ENCODE results near the gene CAMK2G.

DNA sequence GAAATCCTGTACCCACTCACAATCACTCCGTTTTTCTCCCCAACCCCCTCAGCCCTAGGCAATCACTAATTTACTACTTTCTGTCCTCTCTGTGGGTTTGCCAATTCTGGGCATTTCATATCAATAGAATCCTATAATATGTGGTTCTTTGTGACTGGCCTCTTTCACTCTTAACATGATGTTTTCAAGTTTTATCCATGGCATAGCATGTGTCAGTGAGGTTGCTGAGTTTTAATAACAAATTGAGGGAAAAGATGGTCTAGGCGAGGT lies 48.4 kb upstream of the CAMK2G start:
- TF ChIP-seq, protein P1, sequence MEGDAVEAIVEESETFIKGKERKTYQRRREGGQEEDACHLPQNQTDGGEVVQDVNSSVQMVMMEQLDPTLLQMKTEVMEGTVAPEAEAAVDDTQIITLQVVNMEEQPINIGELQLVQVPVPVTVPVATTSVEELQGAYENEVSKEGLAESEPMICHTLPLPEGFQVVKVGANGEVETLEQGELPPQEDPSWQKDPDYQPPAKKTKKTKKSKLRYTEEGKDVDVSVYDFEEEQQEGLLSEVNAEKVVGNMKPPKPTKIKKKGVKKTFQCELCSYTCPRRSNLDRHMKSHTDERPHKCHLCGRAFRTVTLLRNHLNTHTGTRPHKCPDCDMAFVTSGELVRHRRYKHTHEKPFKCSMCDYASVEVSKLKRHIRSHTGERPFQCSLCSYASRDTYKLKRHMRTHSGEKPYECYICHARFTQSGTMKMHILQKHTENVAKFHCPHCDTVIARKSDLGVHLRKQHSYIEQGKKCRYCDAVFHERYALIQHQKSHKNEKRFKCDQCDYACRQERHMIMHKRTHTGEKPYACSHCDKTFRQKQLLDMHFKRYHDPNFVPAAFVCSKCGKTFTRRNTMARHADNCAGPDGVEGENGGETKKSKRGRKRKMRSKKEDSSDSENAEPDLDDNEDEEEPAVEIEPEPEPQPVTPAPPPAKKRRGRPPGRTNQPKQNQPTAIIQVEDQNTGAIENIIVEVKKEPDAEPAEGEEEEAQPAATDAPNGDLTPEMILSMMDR (conservative IDR thresholded peaks at IDR 0.05; ENCODE audit: low read length), result no peak
- no peak for TF ChIP-seq EZH2phosphoT487 (IDR thresholded peaks at IDR 0.05; ENCODE audit: borderline replicate concordance, low read depth, low read length)
